Thyroid gland (tissue), 4 donors: ENCODE measurements around the gene LSS. TPM values are rescaled to one million over a fixed set of nuclear protein-coding genes. Genes with fewer than 3 reads are reported as not detected.
A peak's percentile ranks its signal among the peaks of the same experiment; 100 is the strongest.

Experiments used
- DNase-seq, 2 donors: peaks; one replicate each; pipeline ENCODE4 v3.0.0-alpha.2; 2019
- H3K27ac ChIP-seq, 3 donors: fragments of 200-600 bp; sonication (generic); 1 replicate in 2 of 3; 2 replicates in 1 of 3; pipeline ENCODE4 v1.5.1; 2016 to 2019; ENCODE audit warnings: mild to moderate bottlenecking in 1 of 3, moderate library complexity in 1 of 3
- H3K27me3 ChIP-seq: fragments of 200-600 bp; sonication (generic); one replicate; pipeline ENCODE4 v1.5.1; 2019
- H3K36me3 ChIP-seq, 2 donors: fragments of 200-600 bp; sonication (generic); one replicate each; pipeline ENCODE4 v1.5.1; 2016 to 2019
- H3K4me1 ChIP-seq, 2 donors: fragments of 200-600 bp; sonication (generic); one replicate each; pipeline ENCODE4 v1.5.1; 2017 to 2019
- H3K4me3 ChIP-seq, 3 donors: fragments of 200-600 bp; sonication (generic); replicated peaks in 1 of 3; 1 replicate in 2 of 3; 2 replicates in 1 of 3; pipeline ENCODE4 v1.5.1; 2016; ENCODE audit warnings: mild to moderate bottlenecking in 1 of 3
- H3K9me3 ChIP-seq: fragments of 200-600 bp; sonication (generic); one replicate; pipeline ENCODE4 v1.5.1; 2017
- POLR2A ChIP-seq, 2 donors: fragments of 450-650 bp; IDR thresholded peaks; one replicate each; pipeline ENCODE4 v1.6.1; 2017; ENCODE audit warnings: antibody characterized with exemption in 2 of 2, mild to moderate bottlenecking in 2 of 2, moderate library complexity in 1 of 2
- WGBS, 2 donors: methylation state at CpG; one replicate each; pipeline ENCODE4 v1.1.5; 2017; 5-methylcytosine and 5-hydroxymethylcytosine counted together
- intact Hi-C: fragments of 100-400 bp; cut with DNase I; formaldehyde crosslinking; loops from one replicate; pipeline ENCODE4 v1.15.1; 2023
- total RNA-seq, 4 donors: library from RNA; depleted of rRNA; stranded (reverse); fragments of >200 nt; gene quantifications; one replicate each; pipeline ENCODE4 v1.2.3, GENCODE V29; 2016
- TF ChIP-seq, protein P1 (sequence below), 6 experiments: fragments of 200-600 bp in 3 of 6; fragments of 450-650 bp in 3 of 6; sonication (generic) in 3 of 6; IDR thresholded peaks; one replicate each; pipeline ENCODE4 v1.5.1; 2016 to 2019; ENCODE audit warnings: antibody characterized with exemption in 6 of 6, mild to moderate bottlenecking in 2 of 6, inconsistent platforms in 1 of 6, moderate library complexity in 1 of 6

Gene LSS
- total RNA-seq, 4 donors from 2014 or later, result 31.4 to 57.7 (median 42.0) TPM

DNA sequence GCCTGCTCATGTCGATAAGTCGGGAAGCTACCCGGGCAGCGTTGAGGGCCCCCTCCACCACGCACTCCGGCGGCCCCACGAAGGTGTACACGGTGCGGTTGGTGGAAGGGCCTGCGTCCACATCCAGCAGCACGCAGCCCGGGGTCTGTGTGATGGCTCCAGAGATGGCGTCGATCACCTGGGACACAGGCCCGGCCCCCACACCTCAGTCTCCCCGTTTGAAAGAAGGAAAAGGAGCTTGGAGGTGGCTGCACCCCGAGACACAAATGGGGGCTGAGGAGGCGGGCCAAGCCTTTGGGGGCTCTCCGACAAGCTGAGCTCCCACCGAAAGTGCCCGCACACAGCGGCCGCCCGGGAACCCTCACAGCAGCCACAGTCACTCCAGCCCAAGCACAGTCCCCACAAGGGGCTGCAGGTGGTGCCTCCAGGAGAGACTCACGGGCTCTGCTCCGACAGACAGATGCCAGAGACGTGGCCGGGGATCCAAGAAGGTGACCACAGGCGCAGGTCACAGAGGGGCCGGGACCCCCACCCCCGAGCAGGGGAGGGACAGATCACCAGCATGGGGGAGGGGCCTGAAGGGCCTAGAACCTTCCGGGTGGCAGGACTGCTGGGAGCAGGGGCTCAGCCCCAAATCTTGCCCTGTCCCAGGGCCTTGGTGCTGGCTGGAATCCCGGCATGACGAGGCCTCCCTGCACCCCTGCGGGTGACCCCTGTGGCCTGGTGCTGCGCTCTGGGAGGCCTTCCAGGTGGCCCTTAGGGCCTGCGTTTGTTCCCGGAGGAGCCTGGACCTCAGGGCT, 74.2 kb downstream of the LSS start:
- 91 to 97% methylated on average over 23 to 24 of the region's 39 CpGs for WGBS, 2 donors
- no peak overlapping the region for H3K27ac ChIP-seq
- DNase-seq, result no peak

DNA sequence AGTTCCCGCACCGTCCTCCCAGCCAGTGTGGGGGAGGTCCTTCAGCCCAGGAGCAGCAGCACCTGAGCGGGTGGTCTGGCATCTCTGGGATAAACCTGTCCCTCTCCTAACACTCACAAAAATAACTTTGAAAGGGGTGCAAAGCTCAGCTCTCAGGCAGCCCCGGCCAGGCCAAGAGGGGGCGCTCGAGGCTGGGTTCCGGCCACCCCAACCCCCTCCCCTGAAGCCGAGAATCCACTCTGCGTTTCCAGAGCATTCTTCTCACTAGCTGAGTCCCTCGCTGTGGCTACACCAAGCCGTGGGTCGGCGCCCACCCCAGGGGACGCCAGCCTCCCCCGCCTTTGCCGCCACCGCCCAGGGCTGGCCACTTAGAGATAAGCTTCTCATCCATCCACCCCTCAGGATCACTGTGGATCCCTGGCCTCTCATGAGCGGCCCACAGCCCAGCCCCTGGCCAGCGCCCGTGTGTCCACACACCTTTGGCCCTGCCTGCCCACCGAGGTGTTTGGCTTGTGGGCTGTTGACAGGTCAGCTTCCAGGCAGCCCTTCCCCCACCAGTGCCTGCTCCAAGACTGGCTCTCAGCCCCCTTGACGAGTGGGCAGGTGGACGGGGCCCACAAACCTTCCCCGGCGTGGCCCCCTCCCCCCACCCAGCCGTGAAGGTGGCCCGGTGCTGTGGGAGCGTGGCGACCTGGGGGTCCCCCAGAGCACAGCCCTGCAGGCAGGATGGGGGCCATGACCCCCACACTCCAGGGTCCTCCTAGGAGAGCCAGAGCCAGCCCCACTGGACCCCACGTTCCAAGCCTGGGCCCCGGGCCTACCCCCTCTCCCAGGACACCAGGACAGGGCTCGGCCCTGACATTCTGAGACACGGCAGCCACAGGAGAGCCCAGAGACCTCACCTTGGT, 75.1 kb downstream of the LSS start:
- intact Hi-C loops, result no loop called here
- peak overlapping the region in 2 of 3 donors; percentile 30 to 41 for H3K27ac ChIP-seq

More for the DNA sequence above, 74.2 kb downstream of the LSS start:
- Histone ChIP-seq H3K4me3 (no peak overlapping the region), H3K4me1 (peaks cover 10 to 11% of the 10 kb centered on the region in 2 donors), H3K36me3 (no peaks in the 10 kb centered on the region), H3K9me3 (no peaks in the 10 kb centered on the region), H3K27me3 (no peaks in the 10 kb centered on the region)
- TF ChIP-seq, protein P1, sequence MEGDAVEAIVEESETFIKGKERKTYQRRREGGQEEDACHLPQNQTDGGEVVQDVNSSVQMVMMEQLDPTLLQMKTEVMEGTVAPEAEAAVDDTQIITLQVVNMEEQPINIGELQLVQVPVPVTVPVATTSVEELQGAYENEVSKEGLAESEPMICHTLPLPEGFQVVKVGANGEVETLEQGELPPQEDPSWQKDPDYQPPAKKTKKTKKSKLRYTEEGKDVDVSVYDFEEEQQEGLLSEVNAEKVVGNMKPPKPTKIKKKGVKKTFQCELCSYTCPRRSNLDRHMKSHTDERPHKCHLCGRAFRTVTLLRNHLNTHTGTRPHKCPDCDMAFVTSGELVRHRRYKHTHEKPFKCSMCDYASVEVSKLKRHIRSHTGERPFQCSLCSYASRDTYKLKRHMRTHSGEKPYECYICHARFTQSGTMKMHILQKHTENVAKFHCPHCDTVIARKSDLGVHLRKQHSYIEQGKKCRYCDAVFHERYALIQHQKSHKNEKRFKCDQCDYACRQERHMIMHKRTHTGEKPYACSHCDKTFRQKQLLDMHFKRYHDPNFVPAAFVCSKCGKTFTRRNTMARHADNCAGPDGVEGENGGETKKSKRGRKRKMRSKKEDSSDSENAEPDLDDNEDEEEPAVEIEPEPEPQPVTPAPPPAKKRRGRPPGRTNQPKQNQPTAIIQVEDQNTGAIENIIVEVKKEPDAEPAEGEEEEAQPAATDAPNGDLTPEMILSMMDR (IDR thresholded peaks at IDR 0.05), result no peak
- no peak for TF ChIP-seq POLR2A (IDR thresholded peaks at IDR 0.05)
- intact Hi-C loops, result no loop called here

DNA sequence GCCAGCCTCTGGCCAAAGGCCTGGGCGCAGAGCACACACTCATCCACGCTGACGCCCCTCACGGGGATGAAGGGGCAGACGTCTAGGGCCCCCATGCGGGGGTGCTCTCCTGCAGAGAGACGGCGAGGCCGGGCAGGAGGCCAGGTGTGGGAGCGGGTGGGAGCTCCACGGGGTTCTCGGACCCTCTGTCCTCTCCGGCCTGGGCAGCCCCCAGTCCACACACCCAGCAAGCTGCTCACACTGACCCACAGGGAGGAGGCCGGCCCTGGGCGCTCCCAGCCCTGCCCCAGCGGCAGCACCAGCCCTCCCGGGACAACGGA, 75.7 kb downstream of the LSS start:
- Histone ChIP-seq H3K36me3 (no peaks in the 10 kb centered on the region), H3K9me3 (no peaks in the 10 kb centered on the region), H3K4me3 (no peak overlapping the region), H3K27me3 (no peaks in the 10 kb centered on the region), H3K27ac (peak overlapping the region in 1 of 3 donors; percentile 30), H3K4me1 (peaks cover 10 to 11% of the 10 kb centered on the region in 2 donors)
- DNase-seq, result no peak
- intact Hi-C loops, result no loop called here
- WGBS, 2 donors, result 20 to 40% methylated on average over 1 of the region's 18 CpGs
- TF ChIP-seq POLR2A (IDR thresholded peaks at IDR 0.05), result no peak
- TF ChIP-seq, protein P1 (IDR thresholded peaks at IDR 0.05), result no peak

More for the DNA sequence above, 75.1 kb downstream of the LSS start:
- peak in 1 of 2 donors; percentile 10 for TF ChIP-seq POLR2A (IDR thresholded peaks at IDR 0.05)
- TF ChIP-seq, protein P1 (IDR thresholded peaks at IDR 0.05), result peak; percentile 24 to 80 (median 56)
- DNase-seq, result peak; percentile 53 to 73
- Histone ChIP-seq H3K27me3 (no peaks in the 10 kb centered on the region), H3K9me3 (no peaks in the 10 kb centered on the region), H3K4me3 (no peak overlapping the region), H3K36me3 (no peaks in the 10 kb centered on the region), H3K4me1 (peaks cover 10 to 11% of the 10 kb centered on the region in 2 donors)
- WGBS, 2 donors, result 7 to 24% methylated on average over 11 to 14 of the region's 33 CpGs

DNA sequence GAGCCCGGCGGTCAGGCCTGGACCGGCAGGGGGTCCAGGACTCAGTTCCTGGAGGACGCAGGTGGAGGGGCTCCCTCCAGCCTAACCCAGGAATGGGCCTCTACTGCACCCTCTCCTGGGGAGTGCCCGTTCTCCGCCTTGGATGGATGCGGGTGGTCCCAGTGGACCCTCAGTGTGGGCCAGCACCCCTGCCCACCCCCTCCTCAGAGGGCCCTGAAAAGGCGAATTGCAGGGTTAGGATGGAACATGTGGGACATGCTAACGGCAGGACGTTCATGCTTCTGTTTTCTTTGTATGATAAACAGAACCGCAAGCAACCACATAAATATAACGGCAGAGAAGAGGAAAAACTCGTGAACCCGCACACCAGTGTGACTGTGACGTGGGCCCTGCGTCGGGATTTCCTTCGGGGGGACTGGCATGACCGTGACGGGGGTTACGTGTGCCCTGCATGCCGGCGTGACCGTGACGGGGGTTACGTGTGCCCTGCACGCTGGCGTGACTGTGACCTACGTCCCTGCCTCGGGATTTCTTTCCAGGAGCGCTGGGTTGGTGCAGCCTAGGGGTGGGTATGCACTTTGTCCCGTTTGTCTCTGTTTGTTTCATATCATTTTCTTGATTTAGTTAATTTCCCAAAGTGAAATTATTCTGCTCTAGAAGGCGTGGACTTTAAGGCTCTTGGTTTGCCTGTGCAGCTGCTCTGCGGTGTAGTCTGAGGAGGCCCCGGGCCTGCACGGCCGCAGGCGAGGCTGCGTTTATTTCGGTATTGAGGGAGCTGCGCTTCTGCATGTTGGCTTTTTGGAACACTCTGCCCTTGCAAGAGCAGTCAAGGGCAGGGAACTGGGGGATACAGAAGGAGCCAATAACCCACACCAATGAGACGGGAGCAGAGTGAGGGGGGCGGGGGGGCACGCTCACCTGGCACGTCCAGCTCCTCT, 76.3 kb downstream of the LSS start:
- Histone ChIP-seq H3K4me3 (no peak overlapping the region), H3K9me3 (no peaks in the 10 kb centered on the region), H3K27me3 (no peaks in the 10 kb centered on the region), H3K36me3 (no peaks in the 10 kb centered on the region), H3K4me1 (peaks cover 10 to 11% of the 10 kb centered on the region in 2 donors), H3K27ac (no peak overlapping the region)
- intact Hi-C loops, result no loop called here
- no peak for TF ChIP-seq POLR2A (IDR thresholded peaks at IDR 0.05)
- TF ChIP-seq, protein P1 (IDR thresholded peaks at IDR 0.05), result no peak
- WGBS, 2 donors, result 80 to 92% methylated on average over 36 to 41 of the region's 45 CpGs
- DNase-seq, result peak; percentile 42 to 44
